Trophoblast cell (in vitro differentiated cells and primary cell): Measurements from ENCODE around the gene DAGLB.

Experiments
- DNase-seq, 2 donors: peaks; one replicate each; pipeline ENCODE4 v3.0.0-alpha.2; 2016
- H2AFZ ChIP-seq: 2 replicates; pipeline ENCODE4 v1.6.1; 2013; ENCODE audit warnings: low read length, moderate library complexity, mild to moderate bottlenecking; ENCODE audit not compliant: insufficient read depth, poor library complexity
- H2AK5ac ChIP-seq: 2 replicates; pipeline ENCODE4 v1.6.1; 2013; ENCODE audit warnings: mild to moderate bottlenecking, low read length
- H2BK120ac ChIP-seq: 2 replicates; pipeline ENCODE4 v1.6.1; 2013; ENCODE audit warnings: low read length, mild to moderate bottlenecking, moderate library complexity; ENCODE audit not compliant: insufficient read depth, poor library complexity
- H2BK12ac ChIP-seq: 2 replicates; pipeline ENCODE4 v1.6.1; 2013; ENCODE audit warnings: mild to moderate bottlenecking, low read length, moderate library complexity
- H2BK5ac ChIP-seq: 2 replicates; pipeline ENCODE4 v1.6.1; 2013; ENCODE audit warnings: low read length, low read depth, moderate library complexity, mild to moderate bottlenecking; ENCODE audit not compliant: poor library complexity
- H3K14ac ChIP-seq: 2 replicates; pipeline ENCODE4 v1.6.1; 2013; ENCODE audit warnings: mild to moderate bottlenecking, low read length
- H3K18ac ChIP-seq: 2 replicates; pipeline ENCODE4 v1.6.1; 2013; ENCODE audit warnings: mild to moderate bottlenecking, low read length
- H3K23ac ChIP-seq: 2 replicates; pipeline ENCODE4 v1.6.1; 2013; ENCODE audit warnings: low read length
- H3K27ac ChIP-seq: 2 replicates; pipeline ENCODE4 v1.5.1; 2013; ENCODE audit warnings: low read depth, mild to moderate bottlenecking, inconsistent platforms, low read length, moderate library complexity
- H3K27me3 ChIP-seq: 2 replicates; pipeline ENCODE4 v1.6.1; 2013; ENCODE audit warnings: inconsistent platforms, mild to moderate bottlenecking, low read length, moderate library complexity; ENCODE audit not compliant: insufficient read depth
- H3K36me3 ChIP-seq, 2 experiments: 1 replicate in 1 of 2; 2 replicates in 1 of 2; pipeline ENCODE4 v1.6.1; 2013; ENCODE audit warnings: low read length in 2 of 2, mild to moderate bottlenecking in 2 of 2, moderate library complexity in 1 of 2; ENCODE audit not compliant: insufficient read depth in 2 of 2, control insufficient read depth in 1 of 2
- H3K4ac ChIP-seq: 2 replicates; pipeline ENCODE4 v1.6.1; 2013; ENCODE audit warnings: low read depth, mild to moderate bottlenecking, low read length, moderate library complexity
- H3K4me1 ChIP-seq, 2 experiments: 1 replicate in 1 of 2; 2 replicates in 1 of 2; pipeline ENCODE4 v1.6.1; 2013; ENCODE audit warnings: low read length in 2 of 2, mild to moderate bottlenecking in 2 of 2, moderate library complexity in 1 of 2; ENCODE audit not compliant: insufficient read depth in 2 of 2, control insufficient read depth in 1 of 2
- H3K4me2 ChIP-seq: 2 replicates; pipeline ENCODE4 v1.6.1; 2013; ENCODE audit warnings: inconsistent platforms, mild to moderate bottlenecking, low read length, moderate library complexity
- H3K4me3 ChIP-seq: 2 replicates; pipeline ENCODE4 v1.5.1; 2013; ENCODE audit warnings: mild to moderate bottlenecking, low read depth, low read length, inconsistent platforms
- H3K79me1 ChIP-seq: one replicate; pipeline ENCODE4 v1.6.1; 2013; ENCODE audit warnings: low read length
- H3K79me2 ChIP-seq: 2 replicates; pipeline ENCODE4 v1.6.1; 2013; ENCODE audit warnings: low read length, mild to moderate bottlenecking; ENCODE audit not compliant: control insufficient read depth, insufficient read depth, poor library complexity
- H3K9ac ChIP-seq: 2 replicates; pipeline ENCODE4 v1.6.1; 2013; ENCODE audit warnings: mild to moderate bottlenecking, low read length
- H3K9me3 ChIP-seq: 2 replicates; pipeline ENCODE4 v1.6.1; 2013; ENCODE audit warnings: low read depth, mild to moderate bottlenecking, control low read depth, inconsistent platforms, low read length; ENCODE audit not compliant: insufficient read depth
- H4K12ac ChIP-seq: 2 replicates; pipeline ENCODE4 v1.6.1; 2013; ENCODE audit warnings: low read depth, mild to moderate bottlenecking, low read length, moderate library complexity
- H4K8ac ChIP-seq: 2 replicates; pipeline ENCODE4 v1.6.1; 2013; ENCODE audit warnings: low read depth, mild to moderate bottlenecking, low read length, moderate library complexity
- H4K91ac ChIP-seq: one replicate; pipeline ENCODE4 v1.6.1; 2013; ENCODE audit warnings: low read depth, mild to moderate bottlenecking, low read length, moderate library complexity
- WGBS: extraction: QIAGEN DNeasy Blood & Tissue Kit; methylation state at CpG from one replicate; pipeline ENCODE4 v1.1.7; 2013; ENCODE audit warnings: missing lambda C conversion rate; ENCODE audit not compliant: insufficient read length, insufficient coverage; ENCODE audit errors: extremely low coverage; 5-methylcytosine and 5-hydroxymethylcytosine counted together

The DAGLB gene

GRCh38 chr7:6494365-6494764 is 46.6 kb upstream of the DAGLB start:
- Histone ChIP-seq H2BK120ac (no peak overlapping the region), H3K9ac (no peak overlapping the region)
- no CpG with 5 or more reads among the region's 2 CpGs for WGBS

GRCh38 chr7:6491194-6491593 is 43.4 kb upstream of the DAGLB start:
- no peak overlapping the region for H3K4ac ChIP-seq
- H3K14ac ChIP-seq = no peak overlapping the region
- H3K79me2 ChIP-seq = no peaks in the 10 kb centered on the region
- no peaks in the 10 kb centered on the region for H3K27me3 ChIP-seq
- H3K18ac ChIP-seq = no peak overlapping the region
- DNase-seq = no peak
- H3K27ac ChIP-seq = no peak overlapping the region
- H3K9ac ChIP-seq = no peak overlapping the region
- peaks cover 0 to 2% of the 10 kb centered on the region in 2 experiments for H3K4me1 ChIP-seq
- H2AK5ac ChIP-seq = no peak overlapping the region
- H4K91ac ChIP-seq = no peak overlapping the region
- no peaks in the 10 kb centered on the region for H3K9me3 ChIP-seq
- no peak overlapping the region for H2AFZ ChIP-seq
- no peak overlapping the region for H3K23ac ChIP-seq
- H3K4me2 ChIP-seq = no peak overlapping the region
- no peak overlapping the region for H2BK120ac ChIP-seq
- H4K12ac ChIP-seq = no peak overlapping the region
- H3K36me3 ChIP-seq = no peaks in the 10 kb centered on the region
- H3K79me1 ChIP-seq = no peaks in the 10 kb centered on the region
- no peak overlapping the region for H3K4me3 ChIP-seq
- no peak overlapping the region for H2BK12ac ChIP-seq
- no CpG with 5 or more reads among the region's 10 CpGs for WGBS
- H4K8ac ChIP-seq = no peak overlapping the region
- no peak overlapping the region for H2BK5ac ChIP-seq

More at GRCh38 chr7:6494365-6494764, 46.6 kb upstream of the DAGLB start:
- H3K27me3 ChIP-seq = no peaks in the 10 kb centered on the region
- H4K91ac ChIP-seq = no peak overlapping the region
- no peak overlapping the region for H3K4me2 ChIP-seq
- no peak overlapping the region for H3K4me3 ChIP-seq
- no peak overlapping the region for H3K27ac ChIP-seq
- H3K18ac ChIP-seq = no peak overlapping the region
- H3K36me3 ChIP-seq = no peaks in the 10 kb centered on the region
- DNase-seq = no peak
- H3K23ac ChIP-seq = no peak overlapping the region
- H4K12ac ChIP-seq = no peak overlapping the region
- no peak overlapping the region for H3K4ac ChIP-seq
- H3K9me3 ChIP-seq = no peaks in the 10 kb centered on the region
- H3K79me2 ChIP-seq = no peaks in the 10 kb centered on the region
- no peak overlapping the region for H2AK5ac ChIP-seq
- H3K14ac ChIP-seq = no peak overlapping the region
- no peak overlapping the region for H4K8ac ChIP-seq
- H2BK5ac ChIP-seq = no peak overlapping the region
- no peak overlapping the region for H2AFZ ChIP-seq
- H3K4me1 ChIP-seq = peaks cover 0 to 2% of the 10 kb centered on the region in 2 experiments
- H3K79me1 ChIP-seq = no peaks in the 10 kb centered on the region
- no peak overlapping the region for H2BK12ac ChIP-seq

- no peak overlapping the region for H2AK5ac ChIP-seq
- no peaks in the 10 kb centered on the region for H3K27me3 ChIP-seq
- H4K91ac ChIP-seq = no peak overlapping the region
- DNase-seq = no peak
- H2BK5ac ChIP-seq = no peak overlapping the region
- no peak overlapping the region for H4K8ac ChIP-seq
- H2BK120ac ChIP-seq = no peak overlapping the region
- H3K4me1 ChIP-seq = peaks cover 2% of the 10 kb centered on the region in 2 experiments
- H3K18ac ChIP-seq = no peak overlapping the region
- no peaks in the 10 kb centered on the region for H3K79me2 ChIP-seq
- H3K23ac ChIP-seq = no peak overlapping the region
- H3K27ac ChIP-seq = no peak overlapping the region
- H3K79me1 ChIP-seq = no peaks in the 10 kb centered on the region
- H3K9me3 ChIP-seq = no peaks in the 10 kb centered on the region
- no peak overlapping the region for H4K12ac ChIP-seq
- WGBS = no CpG with 5 or more reads among the region's 1 CpG
- no peaks in the 10 kb centered on the region for H3K36me3 ChIP-seq
- no peak overlapping the region for H3K9ac ChIP-seq
- H3K4me3 ChIP-seq = no peak overlapping the region
- H3K14ac ChIP-seq = no peak overlapping the region
- no peak overlapping the region for H3K4ac ChIP-seq
- H2BK12ac ChIP-seq = no peak overlapping the region
- no peak overlapping the region for H3K4me2 ChIP-seq
- no peak overlapping the region for H2AFZ ChIP-seq
Measured at GRCh38 chr7:6489612-6490011, 41.9 kb upstream of the DAGLB start.

GRCh38 chr7:6487184-6487545 is 39.4 kb upstream of the DAGLB start:
- Histone ChIP-seq H2BK5ac (no peak overlapping the region), H3K9ac (no peak overlapping the region), H3K27ac (no peak overlapping the region), H4K12ac (no peak overlapping the region), H2BK12ac (no peak overlapping the region), H2BK120ac (no peak overlapping the region), H4K8ac (no peak overlapping the region), H3K4me3 (no peak overlapping the region), H3K79me2 (peaks cover 15% of the 10 kb centered on the region), H2AFZ (no peak overlapping the region), H3K4ac (no peak overlapping the region), H3K14ac (no peak overlapping the region), H3K79me1 (peaks cover 14% of the 10 kb centered on the region), H3K4me2 (no peak overlapping the region), H3K4me1 (peaks cover 2 to 7% of the 10 kb centered on the region in 2 experiments), H3K36me3 (no peaks in the 10 kb centered on the region), H3K9me3 (no peaks in the 10 kb centered on the region), H2AK5ac (no peak overlapping the region), H3K27me3 (no peaks in the 10 kb centered on the region), H4K91ac (no peak overlapping the region), H3K23ac (no peak overlapping the region), H3K18ac (no peak overlapping the region)
- no peak for DNase-seq
- no CpG with 5 or more reads among the region's 4 CpGs for WGBS
